Measurements from ENCODE around the gene H3-3A.

H3-3A gene

DNA sequence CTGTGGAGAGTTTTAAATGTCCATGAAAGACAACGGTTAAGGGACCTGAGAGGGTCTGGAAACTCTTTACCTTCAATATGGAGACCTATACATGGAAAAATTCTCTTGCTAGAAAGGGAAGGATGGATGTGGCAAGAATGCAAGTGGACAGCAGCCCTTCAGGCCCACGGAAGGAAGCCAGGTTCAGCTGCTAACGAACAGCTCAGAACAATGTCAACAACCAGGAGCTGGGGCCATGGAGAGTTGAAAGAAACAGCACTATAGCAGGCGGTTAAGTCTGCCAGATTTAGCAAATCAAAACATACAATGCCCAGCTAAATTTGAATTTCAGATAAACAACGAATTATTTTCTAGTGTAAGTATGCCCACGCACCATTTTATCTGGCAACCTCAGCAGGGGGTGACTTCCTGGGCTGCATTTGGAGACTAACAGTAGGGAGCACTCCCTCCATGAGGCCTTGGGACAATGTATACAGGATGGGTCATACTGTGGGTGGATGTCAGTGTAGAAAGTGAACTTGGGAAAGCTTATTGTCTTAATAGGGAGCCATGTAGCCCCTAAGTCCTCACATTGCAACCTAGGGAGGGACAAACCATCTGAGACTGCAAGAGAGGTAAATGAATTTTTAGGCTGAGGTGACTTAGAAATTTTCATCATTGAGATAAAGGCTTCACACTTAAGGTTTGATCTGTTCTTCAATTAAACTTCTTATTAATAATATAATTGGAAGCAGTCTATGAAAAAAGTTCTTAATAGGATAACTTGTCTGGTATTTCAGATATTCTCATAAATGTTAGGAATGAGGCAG, 7.8 kb upstream of the H3-3A start:
- DNase-seq = no peak

DNA sequence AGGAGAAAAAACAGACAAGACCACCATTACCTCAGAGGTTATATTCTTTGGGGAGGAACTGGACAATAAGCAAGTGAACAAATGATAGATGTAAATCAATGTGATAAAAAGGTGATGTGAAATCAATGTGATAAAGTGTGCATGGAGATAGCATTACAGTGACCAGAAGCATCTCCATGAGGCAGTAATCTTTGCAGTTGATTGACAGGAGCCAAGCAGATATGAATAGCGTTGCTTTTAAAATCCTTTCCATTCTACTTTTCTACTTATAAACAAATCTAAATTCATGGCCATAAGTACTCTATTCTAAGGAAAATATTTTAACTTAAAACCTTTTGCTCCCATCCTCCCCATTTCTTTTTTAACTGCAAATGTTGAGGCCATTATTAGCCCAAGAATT, 2.8 kb upstream of the H3-3A start:
- DNase-seq = no peak

- no peak for DNase-seq
These were observed 2.1 kb upstream of the H3-3A start for GRCh38 chr1:226060427-226060826.

- no peak for DNase-seq
These were observed 1.3 kb upstream of the H3-3A start for GRCh38 chr1:226061068-226061840.

GRCh38 chr1:226061841-226062557, 517 bp upstream of the H3-3A start:
- DNase-seq = peak in 1 of 2 experiments; percentile 42

DNA sequence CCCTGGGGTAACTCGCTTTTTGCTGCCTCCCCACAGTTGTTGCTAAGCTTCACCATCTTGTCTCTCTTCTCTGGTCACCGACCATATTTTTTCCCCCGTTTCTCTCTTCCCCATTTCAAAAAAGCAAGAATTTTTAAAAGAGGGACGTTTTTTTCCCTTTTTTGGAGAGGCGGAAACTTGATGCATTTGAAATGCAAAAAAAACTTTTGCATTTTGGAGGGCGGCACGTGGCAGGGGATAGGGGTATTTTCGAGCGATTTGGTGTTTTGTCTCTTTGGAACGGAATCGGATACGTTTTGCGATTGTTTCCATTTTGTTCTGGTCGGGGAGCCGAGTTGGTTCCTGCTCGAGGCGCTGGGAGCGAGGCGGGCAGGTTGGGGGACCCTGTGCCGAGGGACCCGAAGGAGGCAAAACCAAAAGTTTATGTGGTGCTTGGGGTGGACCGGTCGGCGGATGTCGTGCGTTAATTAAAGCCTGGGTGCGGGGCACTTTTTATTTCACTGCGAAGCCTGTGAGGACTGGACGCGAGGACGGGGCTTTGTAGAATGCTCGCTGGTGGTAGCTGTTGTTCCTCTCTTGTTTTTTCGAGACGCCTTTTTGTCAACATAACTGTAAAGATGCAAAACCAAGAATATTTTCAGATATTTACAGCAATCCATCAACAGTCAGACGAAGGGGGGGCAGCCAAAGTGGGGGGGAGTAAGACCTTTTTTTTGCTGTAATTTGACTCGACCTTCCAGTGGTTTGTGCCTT, 884 bp downstream of the H3-3A start:
- peak; percentile 42 to 46 for DNase-seq

DNA sequence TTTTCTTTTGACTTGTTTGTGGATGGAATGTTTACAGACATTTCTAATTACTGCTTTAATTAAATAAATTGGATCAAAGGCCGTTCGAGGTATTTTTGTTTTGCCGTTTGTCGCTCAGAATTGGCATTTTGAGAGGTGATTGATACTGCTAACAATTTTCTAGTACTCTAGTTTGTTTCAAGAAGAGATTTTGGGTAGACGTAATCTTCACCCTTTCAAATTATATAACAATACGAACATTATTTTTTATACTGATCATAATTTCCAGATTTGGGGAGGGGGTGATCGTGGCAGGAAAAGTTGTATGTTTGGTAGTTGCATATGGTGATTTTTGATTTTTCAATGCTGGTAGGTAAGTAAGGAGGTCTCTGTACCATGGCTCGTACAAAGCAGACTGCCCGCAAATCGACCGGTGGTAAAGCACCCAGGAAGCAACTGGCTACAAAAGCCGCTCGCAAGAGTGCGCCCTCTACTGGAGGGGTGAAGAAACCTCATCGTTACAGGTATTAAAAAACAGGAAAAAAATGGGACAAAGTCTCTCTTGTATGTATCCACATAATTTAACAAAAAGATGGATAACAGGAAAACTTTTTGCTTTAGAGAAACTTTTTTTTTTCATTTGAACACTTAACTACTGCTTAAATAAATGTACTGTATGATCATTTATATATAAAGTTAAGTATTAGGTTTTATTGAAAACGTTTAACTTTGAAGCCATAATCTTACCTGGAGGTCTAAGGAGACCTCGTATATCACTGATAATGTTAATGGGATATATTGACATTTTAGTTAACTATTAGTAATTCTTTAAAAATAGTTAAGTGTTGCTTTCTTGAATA, 1.7 kb downstream of the H3-3A start:
- peak in 1 of 2 experiments; percentile 25 for DNase-seq

DNA sequence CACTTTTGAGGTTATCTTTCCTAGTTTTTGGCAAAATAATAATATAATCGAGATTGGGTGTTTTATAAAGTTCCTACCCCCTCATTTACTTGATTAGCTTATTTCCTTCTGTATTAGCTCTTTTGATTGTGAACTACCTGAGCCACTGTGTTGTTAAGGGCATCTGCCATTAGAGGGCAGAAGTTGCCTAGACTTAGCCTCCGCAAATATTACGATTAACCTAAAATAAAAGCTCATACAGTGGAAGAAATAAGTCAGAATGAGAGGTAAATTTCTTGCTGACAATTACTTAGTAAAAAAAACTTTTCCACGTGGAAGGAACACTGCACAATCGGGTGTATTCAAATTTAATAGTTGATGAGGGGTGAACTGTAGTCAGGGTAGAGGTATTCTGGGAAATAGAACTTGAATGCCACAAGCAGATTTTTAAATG, 2.3 kb downstream of the H3-3A start:
- peak; percentile 22 to 35 for DNase-seq

DNA sequence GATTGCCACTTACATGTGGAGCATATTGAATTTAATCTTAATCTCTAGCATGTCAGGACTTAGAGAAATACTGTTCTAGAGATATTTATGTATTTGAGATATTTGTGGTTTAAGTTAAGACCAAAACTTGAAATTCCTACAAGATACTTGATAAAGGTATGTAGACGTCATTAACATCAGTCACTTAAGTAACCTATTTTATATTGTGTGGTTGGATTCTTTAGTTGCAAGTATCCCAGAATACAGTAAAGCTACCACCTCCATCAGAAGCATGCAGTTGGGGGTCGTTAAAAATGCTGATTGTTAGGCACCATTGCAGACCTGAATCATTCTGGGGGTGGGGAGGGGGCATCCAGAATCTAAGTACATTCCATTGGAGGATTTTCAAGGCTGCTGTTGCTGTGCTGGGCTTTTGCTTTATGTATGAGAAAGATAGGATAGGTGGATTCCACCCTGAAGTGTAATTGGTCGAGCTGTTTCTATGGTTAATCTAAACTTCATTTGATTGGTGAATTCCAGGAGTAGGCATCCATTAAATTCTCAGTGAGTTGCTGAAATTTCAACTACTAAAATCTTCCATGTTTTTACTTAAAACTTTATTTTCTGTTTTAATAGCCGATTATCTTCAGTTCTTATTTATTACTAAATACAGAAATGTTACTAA, 4.0 kb downstream of the H3-3A start:
- DNase-seq = no peak

- no peak for DNase-seq
These were observed 7.4 kb downstream of the H3-3A start for GRCh38 chr1:226069811-226070489.

DNA sequence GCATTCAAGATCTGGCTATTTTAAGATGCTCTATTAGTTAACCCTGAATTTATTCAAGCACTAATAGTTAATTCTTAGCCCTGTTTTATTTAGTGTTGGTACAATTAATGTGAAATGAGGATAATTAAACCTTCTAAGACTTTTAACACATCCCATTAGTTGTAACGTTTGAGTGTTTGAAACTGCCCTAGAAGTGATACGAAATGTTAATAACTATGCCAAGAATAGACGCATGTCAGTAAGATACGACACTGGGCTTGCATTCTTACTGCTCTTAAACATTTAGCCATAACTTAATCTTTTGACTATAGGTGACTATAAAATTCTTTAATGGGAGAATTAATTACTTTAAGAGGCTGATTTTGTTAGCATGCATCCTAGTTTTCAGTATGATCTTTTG, 9.8 kb downstream of the H3-3A start:
- no peak for DNase-seq

- no peak for DNase-seq
These were observed 10.9 kb downstream of the H3-3A start for GRCh38 chr1:226073184-226073950.

DNA sequence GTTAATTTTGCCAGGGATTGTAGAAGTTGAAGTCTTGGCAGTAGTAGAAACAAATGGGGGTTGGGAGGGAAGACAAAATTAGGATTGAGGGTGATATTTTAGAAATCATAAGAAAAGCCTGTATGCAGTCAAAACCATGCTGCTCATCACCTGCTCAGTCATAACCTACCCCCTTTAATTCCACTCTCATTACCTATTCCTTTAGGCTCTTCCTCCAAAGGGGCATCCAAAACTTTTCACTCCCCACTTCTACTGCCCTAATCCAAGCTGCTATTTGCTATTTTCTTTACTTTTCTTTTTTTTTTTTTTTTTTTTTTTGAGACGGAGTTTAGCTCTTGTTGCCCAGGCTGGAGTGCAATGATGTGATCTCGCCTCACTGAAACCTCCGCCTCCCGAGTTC, 11.5 kb downstream of the H3-3A start:
- DNase-seq = no peak

GRCh38 chr1:226076378-226076777, 13.9 kb downstream of the H3-3A start:
- DNase-seq = no peak

GRCh38 chr1:226078374-226078773, 15.9 kb downstream of the H3-3A start:
- no peak for DNase-seq

DNA sequence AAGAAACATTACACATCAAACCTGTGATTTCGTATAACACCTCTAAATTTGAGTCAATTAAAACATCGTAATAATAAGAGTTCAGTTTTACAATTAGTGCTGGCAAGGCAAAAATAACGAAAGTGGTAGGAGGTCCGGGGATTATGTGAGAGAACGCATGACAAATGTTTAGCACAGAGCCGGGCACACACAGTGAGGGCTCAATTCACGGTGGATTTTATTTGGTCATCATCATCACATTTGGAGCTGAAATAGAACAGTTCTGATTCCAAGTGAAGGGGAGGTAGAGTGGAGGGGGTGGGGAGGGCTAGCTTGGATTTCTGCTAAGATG, 20.0 kb downstream of the H3-3A start:
- DNase-seq = no peak

GRCh38 chr1:226082959-226083301, 20.4 kb downstream of the H3-3A start:
- no peak for DNase-seq

DNA sequence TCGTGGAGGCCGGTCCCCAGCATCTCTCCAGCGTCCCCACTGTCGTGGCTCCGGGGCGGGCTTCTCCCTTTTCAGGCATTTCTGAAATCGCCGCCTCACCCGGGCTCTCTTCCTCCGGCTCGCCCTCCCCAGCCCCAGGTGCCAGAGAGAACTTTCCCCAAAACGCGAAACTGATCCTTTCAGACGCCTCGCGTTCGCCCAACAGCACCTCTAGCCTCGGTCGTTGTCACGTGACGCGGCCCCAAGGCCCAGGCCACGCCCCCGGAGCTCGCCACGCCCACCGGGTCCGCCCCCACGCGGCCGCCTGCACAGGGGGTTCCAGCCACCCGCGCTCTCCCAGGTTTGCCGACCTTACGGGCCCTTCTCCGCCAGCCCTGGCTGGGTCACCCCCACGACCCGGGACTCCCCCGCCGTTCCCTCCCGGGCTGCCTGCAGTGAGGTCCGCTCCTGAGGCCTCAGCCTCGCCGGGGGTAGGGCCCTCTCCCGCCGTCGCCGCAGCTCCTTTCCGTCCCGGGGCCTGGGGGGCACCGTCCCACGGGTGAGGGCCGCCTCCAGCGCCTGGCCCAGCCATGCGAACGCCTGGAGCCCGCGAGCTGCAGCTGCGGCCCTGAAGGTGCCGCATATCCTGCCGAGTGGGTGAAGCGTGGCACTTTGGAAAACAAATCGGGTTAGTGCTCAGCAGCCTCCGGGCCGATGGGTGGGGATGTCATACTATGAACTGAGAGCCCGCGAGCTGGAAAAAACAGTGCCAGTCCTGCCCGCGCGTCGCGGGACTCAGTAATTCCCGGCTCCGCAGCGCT, 21.0 kb downstream of the H3-3A start:
- peak; percentile 95 for DNase-seq

DNA sequence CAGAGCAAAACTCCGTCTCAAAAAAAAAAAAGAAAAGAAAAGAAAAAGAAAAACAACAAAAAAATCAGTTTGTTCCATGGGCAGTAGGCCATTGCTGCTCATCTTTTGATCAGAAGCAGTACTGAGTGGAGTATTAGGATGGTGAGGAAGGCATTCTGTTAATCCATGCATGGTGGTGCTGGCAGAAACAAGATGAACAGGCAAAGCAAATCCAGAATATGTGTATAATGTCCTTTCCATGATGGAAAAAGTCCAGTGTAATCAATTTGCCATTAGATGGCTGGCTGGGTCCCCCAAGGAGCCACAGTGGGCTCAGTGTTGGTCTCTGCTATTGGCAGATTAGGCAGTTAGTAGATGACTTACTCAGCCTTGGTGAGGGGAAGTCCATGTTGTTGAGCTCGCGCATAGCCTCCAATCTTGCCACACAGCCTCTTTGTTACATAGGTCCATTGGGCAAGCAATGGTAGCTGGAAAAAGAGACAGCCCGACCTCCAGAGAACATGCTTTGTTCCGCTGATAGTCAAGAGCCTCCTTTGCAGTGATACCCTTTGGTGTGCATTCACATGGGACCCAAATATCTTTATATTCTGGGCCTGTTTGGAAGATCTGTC, 23.3 kb downstream of the H3-3A start:
- no peak for DNase-seq
